ENCODE measurements around the gene FOLR2.
"Not testable (repeated sequence)": the region's sequence is repeated elsewhere in the genome, so short reads cannot be mapped to it uniquely, and the experiment has no call there.

DNA sequence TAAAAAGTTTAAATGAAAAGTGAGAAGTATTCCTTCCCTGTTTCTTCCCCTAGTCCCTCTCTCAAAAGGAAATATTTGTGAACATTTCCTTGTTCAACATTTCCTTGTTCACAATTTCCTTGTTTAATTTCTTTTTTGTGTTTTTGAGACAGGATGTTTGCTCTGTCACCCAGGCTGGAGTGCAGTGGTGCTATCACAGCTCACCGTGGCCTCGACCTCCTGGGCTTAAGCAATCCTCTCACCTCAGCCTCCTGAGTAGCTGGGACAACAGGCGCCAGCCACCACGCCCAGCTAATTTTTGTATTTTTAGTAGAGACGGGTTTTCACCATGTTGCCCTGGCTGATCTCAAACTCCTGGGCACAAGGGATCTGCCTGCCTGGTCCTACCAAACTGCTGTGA lies 50.4 kb downstream of the FOLR2 start:
- TF ChIP-seq, protein P1, sequence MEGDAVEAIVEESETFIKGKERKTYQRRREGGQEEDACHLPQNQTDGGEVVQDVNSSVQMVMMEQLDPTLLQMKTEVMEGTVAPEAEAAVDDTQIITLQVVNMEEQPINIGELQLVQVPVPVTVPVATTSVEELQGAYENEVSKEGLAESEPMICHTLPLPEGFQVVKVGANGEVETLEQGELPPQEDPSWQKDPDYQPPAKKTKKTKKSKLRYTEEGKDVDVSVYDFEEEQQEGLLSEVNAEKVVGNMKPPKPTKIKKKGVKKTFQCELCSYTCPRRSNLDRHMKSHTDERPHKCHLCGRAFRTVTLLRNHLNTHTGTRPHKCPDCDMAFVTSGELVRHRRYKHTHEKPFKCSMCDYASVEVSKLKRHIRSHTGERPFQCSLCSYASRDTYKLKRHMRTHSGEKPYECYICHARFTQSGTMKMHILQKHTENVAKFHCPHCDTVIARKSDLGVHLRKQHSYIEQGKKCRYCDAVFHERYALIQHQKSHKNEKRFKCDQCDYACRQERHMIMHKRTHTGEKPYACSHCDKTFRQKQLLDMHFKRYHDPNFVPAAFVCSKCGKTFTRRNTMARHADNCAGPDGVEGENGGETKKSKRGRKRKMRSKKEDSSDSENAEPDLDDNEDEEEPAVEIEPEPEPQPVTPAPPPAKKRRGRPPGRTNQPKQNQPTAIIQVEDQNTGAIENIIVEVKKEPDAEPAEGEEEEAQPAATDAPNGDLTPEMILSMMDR (IDR thresholded peaks at IDR 0.05; ENCODE audit: low read depth, low read length, missing input control), result not testable (repeated sequence)
- not testable (repeated sequence) for TF ChIP-seq FOXA1 (IDR thresholded peaks at IDR 0.05); TAF1 (conservative IDR thresholded peaks at IDR 0.05); GABPA (IDR thresholded peaks at IDR 0.05 in 1 of 2, conservative IDR thresholded peaks at IDR 0.05 in 1 of 2); RAD21 (IDR thresholded peaks at IDR 0.05); JUND (IDR thresholded peaks at IDR 0.05); YY1 (IDR thresholded peaks at IDR 0.05); RXRA (IDR thresholded peaks at IDR 0.05); EGR1 (IDR thresholded peaks at IDR 0.05; ENCODE audit: low read depth in 2 of 2); NR2F2 (IDR thresholded peaks at IDR 0.05); SP1 (IDR thresholded peaks at IDR 0.05)
- TF ChIP-seq, protein P2, sequence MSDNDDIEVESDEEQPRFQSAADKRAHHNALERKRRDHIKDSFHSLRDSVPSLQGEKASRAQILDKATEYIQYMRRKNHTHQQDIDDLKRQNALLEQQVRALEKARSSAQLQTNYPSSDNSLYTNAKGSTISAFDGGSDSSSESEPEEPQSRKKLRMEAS (IDR thresholded peaks at IDR 0.05), result not testable (repeated sequence)
- TF ChIP-seq, protein P3, sequence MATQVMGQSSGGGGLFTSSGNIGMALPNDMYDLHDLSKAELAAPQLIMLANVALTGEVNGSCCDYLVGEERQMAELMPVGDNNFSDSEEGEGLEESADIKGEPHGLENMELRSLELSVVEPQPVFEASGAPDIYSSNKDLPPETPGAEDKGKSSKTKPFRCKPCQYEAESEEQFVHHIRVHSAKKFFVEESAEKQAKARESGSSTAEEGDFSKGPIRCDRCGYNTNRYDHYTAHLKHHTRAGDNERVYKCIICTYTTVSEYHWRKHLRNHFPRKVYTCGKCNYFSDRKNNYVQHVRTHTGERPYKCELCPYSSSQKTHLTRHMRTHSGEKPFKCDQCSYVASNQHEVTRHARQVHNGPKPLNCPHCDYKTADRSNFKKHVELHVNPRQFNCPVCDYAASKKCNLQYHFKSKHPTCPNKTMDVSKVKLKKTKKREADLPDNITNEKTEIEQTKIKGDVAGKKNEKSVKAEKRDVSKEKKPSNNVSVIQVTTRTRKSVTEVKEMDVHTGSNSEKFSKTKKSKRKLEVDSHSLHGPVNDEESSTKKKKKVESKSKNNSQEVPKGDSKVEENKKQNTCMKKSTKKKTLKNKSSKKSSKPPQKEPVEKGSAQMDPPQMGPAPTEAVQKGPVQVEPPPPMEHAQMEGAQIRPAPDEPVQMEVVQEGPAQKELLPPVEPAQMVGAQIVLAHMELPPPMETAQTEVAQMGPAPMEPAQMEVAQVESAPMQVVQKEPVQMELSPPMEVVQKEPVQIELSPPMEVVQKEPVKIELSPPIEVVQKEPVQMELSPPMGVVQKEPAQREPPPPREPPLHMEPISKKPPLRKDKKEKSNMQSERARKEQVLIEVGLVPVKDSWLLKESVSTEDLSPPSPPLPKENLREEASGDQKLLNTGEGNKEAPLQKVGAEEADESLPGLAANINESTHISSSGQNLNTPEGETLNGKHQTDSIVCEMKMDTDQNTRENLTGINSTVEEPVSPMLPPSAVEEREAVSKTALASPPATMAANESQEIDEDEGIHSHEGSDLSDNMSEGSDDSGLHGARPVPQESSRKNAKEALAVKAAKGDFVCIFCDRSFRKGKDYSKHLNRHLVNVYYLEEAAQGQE (IDR thresholded peaks at IDR 0.05), result not testable (repeated sequence)
- TF ChIP-seq, protein P4, sequence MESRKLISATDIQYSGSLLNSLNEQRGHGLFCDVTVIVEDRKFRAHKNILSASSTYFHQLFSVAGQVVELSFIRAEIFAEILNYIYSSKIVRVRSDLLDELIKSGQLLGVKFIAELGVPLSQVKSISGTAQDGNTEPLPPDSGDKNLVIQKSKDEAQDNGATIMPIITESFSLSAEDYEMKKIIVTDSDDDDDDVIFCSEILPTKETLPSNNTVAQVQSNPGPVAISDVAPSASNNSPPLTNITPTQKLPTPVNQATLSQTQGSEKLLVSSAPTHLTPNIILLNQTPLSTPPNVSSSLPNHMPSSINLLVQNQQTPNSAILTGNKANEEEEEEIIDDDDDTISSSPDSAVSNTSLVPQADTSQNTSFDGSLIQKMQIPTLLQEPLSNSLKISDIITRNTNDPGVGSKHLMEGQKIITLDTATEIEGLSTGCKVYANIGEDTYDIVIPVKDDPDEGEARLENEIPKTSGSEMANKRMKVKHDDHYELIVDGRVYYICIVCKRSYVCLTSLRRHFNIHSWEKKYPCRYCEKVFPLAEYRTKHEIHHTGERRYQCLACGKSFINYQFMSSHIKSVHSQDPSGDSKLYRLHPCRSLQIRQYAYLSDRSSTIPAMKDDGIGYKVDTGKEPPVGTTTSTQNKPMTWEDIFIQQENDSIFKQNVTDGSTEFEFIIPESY (IDR thresholded peaks at IDR 0.05), result not testable (repeated sequence)
